Lung (tissue), 12 donors: ENCODE measurements around the gene DAAM2. TPM values are rescaled to one million over a fixed set of nuclear protein-coding genes. Genes with fewer than 3 reads are reported as not detected.

Experiments
- ATAC-seq: fragments of 200-7000 bp; cut with Tn5 transposase; one replicate; pipeline ENCODE4 v1.9.1; 2020; ENCODE audit warnings: moderate number of reproducible peaks; ENCODE audit not compliant: insufficient read depth, low FRiP score
- DNase-seq, 3 donors: peaks; one replicate each; pipeline ENCODE4 v3.0.0-alpha.2; 2013 to 2017
- H3K27ac ChIP-seq, 2 donors: one replicate each; pipeline ENCODE4 v1.5.1; 2013; ENCODE audit warnings: mild to moderate bottlenecking in 2 of 2, moderate library complexity in 2 of 2, control low read depth in 1 of 2, inconsistent platforms in 1 of 2, low read depth in 1 of 2, low read length in 1 of 2
- H3K27me3 ChIP-seq, 3 donors: one replicate each; pipeline ENCODE4 v1.5.1; 2013; ENCODE audit warnings: low read length in 2 of 3; ENCODE audit not compliant: control insufficient read depth in 3 of 3, insufficient read depth in 3 of 3
- H3K36me3 ChIP-seq, 4 donors: one replicate each; pipeline ENCODE4 v1.5.1; 2013; ENCODE audit warnings: low read length in 4 of 4, mild to moderate bottlenecking in 1 of 4, moderate library complexity in 1 of 4; ENCODE audit not compliant: control insufficient read depth in 4 of 4, insufficient read depth in 4 of 4
- H3K4me1 ChIP-seq, 5 donors: one replicate each; pipeline ENCODE4 v1.5.1; 2013; ENCODE audit warnings: low read length in 5 of 5, mild to moderate bottlenecking in 2 of 5, moderate library complexity in 1 of 5; ENCODE audit not compliant: control insufficient read depth in 5 of 5, insufficient read depth in 5 of 5
- H3K4me3 ChIP-seq: one replicate; pipeline ENCODE4 v1.5.1; 2013; ENCODE audit warnings: mild to moderate bottlenecking, control low read depth, moderate library complexity
- H3K9ac ChIP-seq, 2 donors: one replicate each; pipeline ENCODE4 v1.5.1; 2013; ENCODE audit warnings: low read length in 2 of 2, control low read depth in 1 of 2; ENCODE audit not compliant: insufficient read depth in 1 of 2
- H3K9me3 ChIP-seq, 4 donors: one replicate each; pipeline ENCODE4 v1.5.1; 2013; ENCODE audit warnings: low read length in 3 of 4, mild to moderate bottlenecking in 1 of 4, moderate library complexity in 1 of 4; ENCODE audit not compliant: control insufficient read depth in 4 of 4, insufficient read depth in 3 of 4
- WGBS, 2 donors: extraction: QIAGEN DNeasy Blood & Tissue Kit; methylation state at CpG; one replicate each; pipeline ENCODE4 v1.1.7; 2013; 5-methylcytosine and 5-hydroxymethylcytosine counted together
- polyA plus RNA-seq, 2 donors: library from polyadenylated mRNA; stranded (reverse); fragments of 200-250 nt; gene quantifications; one replicate each; pipeline ENCODE4 v1.2.1, GENCODE V29; 2013
- total RNA-seq, 2 donors: library from RNA; depleted of rRNA in 1 of 2; stranded (reverse); fragments of >200 nt in 1 of 2; gene quantifications; one replicate each; pipeline ENCODE4 v1.2.1, GENCODE V29; 2014 to 2021
- TF ChIP-seq, protein P1 (sequence below): IDR thresholded peaks from 2 replicates; pipeline ENCODE4 v1.5.1; 2012; ENCODE audit warnings: mild to moderate bottlenecking; ENCODE audit errors: control extremely low read depth, extremely low read depth
- donor health status: control.
- donor health status: control.
- donor health status: Bipolar disorder and iron deficiency.
- donor health status: healthy.
- donor health status: DM: yes; HTN: yes; CAD: no.

DAAM2 gene
- total and polyA plus RNA-seq, 4 donors: 13.6 to 43.0 (median 28.5) TPM

GRCh38 chr6:39812496-39812852 is 20.3 kb downstream of the DAAM2 start:
- peaks cover 0 to 8% (median 0%) of the 10 kb centered on the region in 4 donors for H3K36me3 ChIP-seq
- DNase-seq (no peak), ATAC-seq (no peak)
- no peaks in the 10 kb centered on the region for H3K9me3 ChIP-seq
- H3K9ac ChIP-seq: no peak overlapping the region
- WGBS, 2 donors: 67 to 92% methylated on average over 2 of the region's 2 CpGs
- TF ChIP-seq, protein P1, sequence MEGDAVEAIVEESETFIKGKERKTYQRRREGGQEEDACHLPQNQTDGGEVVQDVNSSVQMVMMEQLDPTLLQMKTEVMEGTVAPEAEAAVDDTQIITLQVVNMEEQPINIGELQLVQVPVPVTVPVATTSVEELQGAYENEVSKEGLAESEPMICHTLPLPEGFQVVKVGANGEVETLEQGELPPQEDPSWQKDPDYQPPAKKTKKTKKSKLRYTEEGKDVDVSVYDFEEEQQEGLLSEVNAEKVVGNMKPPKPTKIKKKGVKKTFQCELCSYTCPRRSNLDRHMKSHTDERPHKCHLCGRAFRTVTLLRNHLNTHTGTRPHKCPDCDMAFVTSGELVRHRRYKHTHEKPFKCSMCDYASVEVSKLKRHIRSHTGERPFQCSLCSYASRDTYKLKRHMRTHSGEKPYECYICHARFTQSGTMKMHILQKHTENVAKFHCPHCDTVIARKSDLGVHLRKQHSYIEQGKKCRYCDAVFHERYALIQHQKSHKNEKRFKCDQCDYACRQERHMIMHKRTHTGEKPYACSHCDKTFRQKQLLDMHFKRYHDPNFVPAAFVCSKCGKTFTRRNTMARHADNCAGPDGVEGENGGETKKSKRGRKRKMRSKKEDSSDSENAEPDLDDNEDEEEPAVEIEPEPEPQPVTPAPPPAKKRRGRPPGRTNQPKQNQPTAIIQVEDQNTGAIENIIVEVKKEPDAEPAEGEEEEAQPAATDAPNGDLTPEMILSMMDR: no peak
- H3K27ac ChIP-seq: peak overlapping the region in 1 of 2 donors; percentile 37
- H3K27me3 ChIP-seq: no peaks in the 10 kb centered on the region
- no peak overlapping the region for H3K4me3 ChIP-seq
- peaks cover 3 to 20% (median 8%) of the 10 kb centered on the region in 5 donors for H3K4me1 ChIP-seq

DNA sequence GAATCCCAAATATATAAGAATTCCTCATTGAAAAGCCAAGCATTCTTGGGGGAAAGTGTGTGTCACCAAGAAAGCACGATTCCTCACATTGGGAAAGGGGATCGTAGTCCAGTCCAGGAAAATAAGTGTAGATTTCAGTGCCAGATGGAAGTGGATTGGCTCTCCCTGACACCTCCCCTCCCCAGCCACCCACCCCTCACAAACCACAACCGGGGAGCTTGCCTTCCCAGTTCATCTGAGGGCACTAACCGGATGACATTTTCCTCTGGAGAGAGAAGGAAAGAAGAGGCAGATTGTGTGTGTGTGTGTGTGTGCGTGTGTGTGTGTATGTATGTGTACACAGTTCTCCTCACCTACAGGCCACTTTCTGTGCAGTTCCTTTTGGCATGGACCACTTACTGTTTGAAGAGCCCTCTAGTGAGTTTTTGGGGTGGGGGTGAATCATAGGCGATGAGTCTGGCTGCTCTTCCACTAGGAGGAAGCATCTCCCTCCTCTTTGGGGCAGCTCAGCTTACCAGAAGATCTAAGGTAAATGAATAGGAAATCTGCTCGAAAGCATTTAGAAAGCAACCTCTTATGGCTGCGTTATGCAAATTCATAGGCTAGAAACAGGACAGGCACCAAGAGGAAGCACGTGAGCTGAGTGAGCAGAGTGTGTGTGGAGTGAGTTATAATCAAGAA is 20.8 kb downstream of the DAAM2 start:
- no peaks in the 10 kb centered on the region for H3K27me3 ChIP-seq
- TF ChIP-seq, protein P1: no peak
- no peak overlapping the region for H3K4me3 ChIP-seq
- 23 to 25% methylated on average over 9 of the region's 9 CpGs for WGBS, 2 donors
- peak overlapping the region in 1 of 2 donors; percentile 37 for H3K27ac ChIP-seq
- no peaks in the 10 kb centered on the region for H3K9me3 ChIP-seq
- H3K4me1 ChIP-seq: peaks cover 3 to 20% (median 8%) of the 10 kb centered on the region in 5 donors
- peaks cover 0 to 8% (median 0%) of the 10 kb centered on the region in 4 donors for H3K36me3 ChIP-seq
- no peak overlapping the region for H3K9ac ChIP-seq
- ATAC-seq (peak; percentile 60), DNase-seq (peak; percentile 51 to 75 (median 59))

DNA sequence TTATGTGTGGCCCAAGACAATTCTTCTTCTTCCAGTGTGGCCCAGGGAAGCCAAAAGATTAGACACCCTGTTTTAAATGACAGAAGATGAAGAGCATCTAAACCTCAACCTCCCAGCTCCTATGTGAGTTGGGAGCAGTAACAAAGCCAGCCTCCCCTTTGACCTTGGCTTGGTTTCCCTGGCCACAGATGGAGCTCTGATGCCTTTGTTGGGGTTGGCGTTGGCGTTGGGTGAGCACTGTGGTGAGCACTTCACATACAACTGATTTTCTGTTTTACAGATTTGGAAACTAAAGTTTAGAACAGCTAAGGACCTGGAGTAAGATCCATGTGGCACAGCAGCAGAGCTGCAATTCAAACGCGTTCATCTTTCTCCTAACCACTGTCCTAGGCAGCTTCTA is 22.1 kb downstream of the DAAM2 start:
- no peak overlapping the region for H3K27ac ChIP-seq
- peaks cover 0 to 8% (median 0%) of the 10 kb centered on the region in 4 donors for H3K36me3 ChIP-seq
- H3K27me3 ChIP-seq: no peaks in the 10 kb centered on the region
- H3K9ac ChIP-seq: no peak overlapping the region
- H3K4me3 ChIP-seq: no peak overlapping the region
- no peak for DNase-seq
- no peaks in the 10 kb centered on the region for H3K9me3 ChIP-seq
- ATAC-seq: no peak
- TF ChIP-seq, protein P1: no peak
- peaks cover 3 to 20% (median 12%) of the 10 kb centered on the region in 5 donors for H3K4me1 ChIP-seq
- WGBS, 2 donors: 96 to 97% methylated on average over 4 of the region's 4 CpGs
